ENCODE results near the gene CEP95.
"Not testable (repeated sequence)": the region's sequence is repeated elsewhere in the genome, so short reads cannot be mapped to it uniquely, and the experiment has no call there.

Gene CEP95, protein sequence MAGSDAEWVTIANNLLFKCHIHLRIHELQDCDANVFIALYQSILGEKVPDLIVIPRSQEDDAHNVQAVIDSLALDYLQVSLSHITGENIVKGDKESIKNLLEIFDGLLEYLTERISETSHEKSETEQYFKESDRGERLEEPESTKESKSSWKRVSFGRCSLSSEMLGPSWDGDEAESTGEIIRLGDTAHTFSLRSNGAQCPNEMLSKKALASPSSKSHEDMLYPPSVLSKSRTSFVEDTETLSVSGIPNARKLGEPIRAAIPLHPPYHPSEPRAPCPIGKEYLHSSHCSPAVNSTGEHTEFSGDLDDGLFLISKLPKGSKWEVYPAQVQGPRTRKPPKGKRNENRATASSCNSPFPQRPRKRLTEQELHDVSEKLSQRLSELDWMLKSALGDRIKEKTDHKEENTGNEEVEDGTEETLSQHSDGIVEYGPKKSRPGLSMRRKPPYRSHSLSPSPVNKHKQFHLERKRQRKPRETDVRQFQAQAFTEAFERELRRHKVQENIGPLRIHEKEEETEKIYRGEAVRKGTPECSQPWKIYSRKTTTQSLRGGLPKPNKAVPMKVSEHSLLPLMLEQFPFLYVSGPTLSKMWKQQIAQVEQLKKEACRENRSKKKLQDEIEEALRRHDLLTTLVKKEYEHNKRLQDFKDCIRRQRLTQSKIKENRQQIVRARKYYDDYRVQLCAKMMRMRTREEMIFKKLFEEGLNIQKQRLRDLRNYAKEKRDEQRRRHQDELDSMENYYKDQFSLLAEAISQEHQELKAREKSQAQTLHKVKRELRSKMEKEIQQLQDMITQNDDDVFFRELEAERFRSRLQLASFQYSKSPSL

GRCh38 chr17:64506576-64507412, at the start of gene CEP95:
TSS of gene CEP95 (plus strand) at chr17:64506977. CDS start at chr17:64507098, 121 bp downstream.
- DNase-seq (ENCODE audit: low read depth) = peak; percentile 91
- H3K4me3 ChIP-seq (ENCODE audit: low read depth, low read length) = peak within 1 kb of the TSS; percentile 74
- TF ChIP-seq CTCF (IDR thresholded peaks at IDR 0.05; ENCODE audit: low read depth, low read length, missing control alignments) = no peak

DNA sequence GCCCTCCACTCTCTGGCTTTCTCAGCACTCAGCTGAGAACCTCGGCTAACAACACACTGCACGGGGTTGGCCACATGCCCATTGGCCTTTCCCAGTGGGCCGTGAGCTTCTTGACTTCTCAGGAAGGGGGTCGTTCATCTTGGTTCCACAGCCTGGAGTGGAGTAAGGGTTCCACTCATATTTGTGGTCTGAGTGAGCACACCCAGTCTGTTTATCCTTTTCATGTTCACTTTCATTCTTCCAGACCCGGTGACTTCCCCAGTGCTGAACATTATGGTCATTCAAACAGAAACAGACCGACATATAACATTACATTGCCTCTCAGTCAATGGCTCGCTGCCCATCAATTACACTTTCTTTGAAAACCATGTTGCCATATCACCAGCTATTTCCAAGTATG, 49.6 kb upstream of the CEP95 start:
- no peak for DNase-seq (ENCODE audit: low read depth)
- TF ChIP-seq CTCF (IDR thresholded peaks at IDR 0.05; ENCODE audit: low read depth, low read length, missing control alignments) = no peak
- H3K4me3 ChIP-seq (ENCODE audit: low read depth, low read length) = no peak overlapping the region

DNA sequence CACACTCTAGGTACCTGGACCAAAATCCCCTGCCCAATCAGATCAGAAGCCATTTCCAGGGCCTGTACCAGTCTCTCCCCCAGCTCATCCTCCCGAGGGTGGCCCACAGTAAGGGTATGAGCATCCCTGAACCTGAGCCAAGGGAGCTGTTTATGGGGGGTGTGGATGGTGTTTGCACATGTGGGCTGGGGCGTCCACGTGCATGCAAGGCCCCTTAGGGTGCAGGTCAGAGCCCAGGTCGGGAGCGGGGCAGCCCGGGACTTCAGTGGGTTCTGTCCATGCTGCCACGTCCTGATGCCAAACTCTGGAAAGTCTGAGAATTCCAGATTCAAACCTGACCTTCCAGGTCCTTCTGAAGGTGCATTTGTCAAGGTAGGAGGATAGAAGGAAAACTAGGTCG, 48.0 kb upstream of the CEP95 start:
- no peak overlapping the region for H3K4me3 ChIP-seq (ENCODE audit: low read depth, low read length)
- TF ChIP-seq CTCF (IDR thresholded peaks at IDR 0.05; ENCODE audit: low read depth, low read length, missing control alignments) = no peak
- no peak for DNase-seq (ENCODE audit: low read depth)

GRCh38 chr17:64459284-64459747, 47.5 kb upstream of the CEP95 start:
- H3K4me3 ChIP-seq (ENCODE audit: low read depth, low read length) = no peak overlapping the region
- no peak for TF ChIP-seq CTCF (IDR thresholded peaks at IDR 0.05; ENCODE audit: low read depth, low read length, missing control alignments)
- no peak for DNase-seq (ENCODE audit: low read depth)

DNA sequence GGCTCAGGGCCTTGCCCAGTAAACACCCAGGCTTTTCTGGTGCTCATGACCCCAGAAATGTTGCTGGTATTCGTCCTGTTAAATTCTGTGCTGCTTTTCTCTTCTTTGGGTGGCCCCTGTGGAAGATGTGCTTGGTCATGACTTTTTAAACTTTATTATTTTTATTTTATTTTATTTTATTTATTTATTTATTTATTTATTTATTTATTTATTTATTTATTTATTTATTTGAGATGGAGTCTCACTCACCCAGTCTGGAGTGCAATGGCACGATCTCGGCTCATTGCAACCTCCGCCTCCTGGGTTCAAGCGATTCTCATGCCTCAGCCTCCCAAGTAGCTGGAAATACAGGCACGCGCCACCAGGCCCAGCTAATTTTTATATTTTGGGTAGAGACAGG, 47.0 kb upstream of the CEP95 start:
- H3K4me3 ChIP-seq (ENCODE audit: low read depth, low read length); DNase-seq (ENCODE audit: low read depth): not testable (repeated sequence)

DNA sequence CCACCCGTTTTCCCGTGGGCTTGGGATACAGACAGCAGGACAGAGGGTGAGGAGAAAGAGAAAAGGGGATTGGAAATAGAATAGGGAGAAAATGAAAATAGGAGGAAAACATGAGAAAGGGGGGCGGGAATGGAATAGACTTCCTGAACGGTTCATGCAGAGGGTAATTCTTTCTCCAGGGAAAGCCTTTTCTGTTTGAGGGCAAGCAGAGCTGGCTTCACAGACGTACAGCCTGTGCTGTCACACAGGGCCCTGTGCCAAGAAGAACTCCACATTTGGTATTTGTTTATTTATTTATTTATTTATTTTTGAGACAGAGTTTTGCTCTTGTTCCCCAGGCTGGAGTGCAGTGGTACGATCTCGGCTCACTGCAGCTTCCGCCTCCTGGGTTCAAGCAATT, 45.8 kb upstream of the CEP95 start:
- no peak for TF ChIP-seq CTCF (IDR thresholded peaks at IDR 0.05; ENCODE audit: low read depth, low read length, missing control alignments)
- DNase-seq (ENCODE audit: low read depth) = no peak

DNA sequence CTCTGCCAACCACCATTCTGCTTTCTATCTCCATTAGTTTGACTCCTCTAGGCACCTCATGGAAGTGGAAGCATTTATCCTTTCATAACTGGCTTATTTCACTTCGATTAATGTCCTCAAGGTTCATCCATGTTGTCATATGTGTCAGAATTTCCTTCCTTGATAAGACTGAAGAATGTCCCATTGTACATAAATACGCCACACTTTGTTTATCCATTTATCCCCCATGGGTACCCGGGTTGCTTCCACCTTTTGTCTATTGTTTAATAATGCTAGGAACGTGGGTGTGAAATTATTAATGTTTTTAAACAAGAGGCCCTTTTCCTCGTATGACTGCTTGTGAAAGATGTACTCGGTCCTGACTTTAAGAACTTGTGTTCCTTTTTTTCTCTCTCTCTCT, 45.0 kb upstream of the CEP95 start:
- DNase-seq (ENCODE audit: low read depth) = no peak
- no peak overlapping the region for H3K4me3 ChIP-seq (ENCODE audit: low read depth, low read length)
- TF ChIP-seq CTCF (IDR thresholded peaks at IDR 0.05; ENCODE audit: low read depth, low read length, missing control alignments) = no peak

More for the DNA sequence above, 45.8 kb upstream of the CEP95 start:
- no peak overlapping the region for H3K4me3 ChIP-seq (ENCODE audit: low read depth, low read length)

Measured in GM12864 (cell line).